Stimulated activated CD4-positive, alpha-beta T cell treated with anti-CD3 and anti-CD28 coated beads, Interleukin-12 subunit alpha, Interleukin-12 subunit beta, amount 100 ng/mL, for 4 hours (primary cell): Measurements from ENCODE around the gene MMRN1.

Experiments used
- DNase-seq: peaks from one replicate; pipeline ENCODE4 v3.0.0-alpha.2; 2020

MMRN1 gene

GRCh38 chr4:89914609-89915550, 20.2 kb downstream of the MMRN1 start:
- no peak for DNase-seq

GRCh38 chr4:89915937-89916336, 21.3 kb downstream of the MMRN1 start:
- DNase-seq, result no peak

DNA sequence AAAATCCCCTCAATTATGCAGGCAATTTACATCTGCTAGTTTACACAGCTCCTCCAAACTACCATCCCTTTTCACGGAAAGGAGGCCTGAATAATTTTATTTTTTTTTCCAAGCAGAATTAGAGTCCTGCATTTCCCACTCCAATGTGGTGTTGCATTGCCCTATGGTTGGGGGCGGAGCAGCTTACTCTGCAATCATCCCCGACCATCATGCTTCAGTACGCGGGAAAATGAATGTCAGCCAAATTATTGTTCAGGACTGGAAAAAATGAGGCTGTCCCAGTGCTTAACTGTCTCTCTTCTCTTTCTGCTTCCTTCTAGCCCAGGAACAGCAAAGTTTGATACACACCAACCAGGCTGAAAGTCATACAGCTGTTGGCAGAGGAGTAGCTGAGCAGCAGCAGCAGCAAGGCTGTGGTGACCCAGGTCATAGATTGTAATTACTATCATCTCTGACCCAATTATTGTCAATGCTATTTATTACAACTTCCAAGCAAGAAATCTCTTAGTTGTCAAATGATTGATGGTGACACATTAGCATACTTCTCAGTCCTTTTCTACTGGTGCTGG, 28.3 kb downstream of the MMRN1 start:
- no peak for DNase-seq

GRCh38 chr4:89928838-89929237, 34.2 kb downstream of the MMRN1 start:
- no peak for DNase-seq

DNA sequence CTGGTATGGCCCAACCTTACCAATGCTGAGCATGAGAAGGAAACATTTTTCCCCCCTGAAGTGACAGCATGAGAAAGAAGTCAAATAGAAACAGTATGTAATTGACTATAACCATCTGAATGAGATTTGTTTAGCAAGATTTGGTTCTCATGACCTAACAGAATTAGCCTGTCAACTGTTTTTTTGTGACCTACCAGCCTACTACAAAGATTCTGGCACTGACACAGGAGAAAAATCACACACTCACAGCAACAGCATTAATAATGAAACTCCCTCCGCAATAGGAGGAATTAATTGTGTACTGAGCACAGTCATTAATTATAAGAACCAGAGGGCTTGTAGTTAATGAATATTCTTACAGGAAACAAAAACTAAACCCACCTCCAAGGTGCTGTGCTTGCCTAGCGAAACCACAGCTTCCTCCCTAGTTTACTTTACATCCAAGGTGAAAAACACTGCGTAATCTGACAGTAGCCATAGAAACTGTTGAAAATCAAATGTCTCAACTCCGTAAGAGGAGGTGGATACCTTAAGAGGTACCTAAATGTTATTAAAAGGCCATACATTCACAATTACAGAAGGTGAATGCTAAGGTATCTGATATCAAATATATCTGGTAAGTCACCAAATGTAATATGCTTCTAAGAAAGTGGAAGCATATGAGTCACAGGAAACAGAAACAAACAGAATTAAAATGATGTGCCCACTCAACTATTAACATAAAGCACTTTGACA, 34.9 kb downstream of the MMRN1 start:
- no peak for DNase-seq

DNA sequence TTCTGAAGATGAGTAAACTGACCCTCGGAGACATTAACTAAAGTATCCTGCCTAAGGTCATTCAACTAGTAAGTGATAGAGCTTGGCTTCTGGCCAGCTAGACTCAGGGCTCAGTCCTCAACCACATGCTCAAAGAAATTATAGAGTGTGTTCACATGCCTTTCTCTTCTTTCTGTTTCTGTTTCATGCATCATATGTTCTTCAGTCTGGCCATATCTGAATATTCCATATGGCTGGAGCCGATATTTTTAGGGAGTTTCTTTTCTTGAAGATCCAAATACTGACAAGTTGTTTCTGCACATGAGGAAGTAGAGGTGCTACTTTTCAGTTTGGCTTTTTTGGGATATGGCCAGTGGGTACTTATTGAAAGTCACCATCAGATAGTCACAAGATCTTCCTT, 44.9 kb downstream of the MMRN1 start:
- no peak for DNase-seq

DNA sequence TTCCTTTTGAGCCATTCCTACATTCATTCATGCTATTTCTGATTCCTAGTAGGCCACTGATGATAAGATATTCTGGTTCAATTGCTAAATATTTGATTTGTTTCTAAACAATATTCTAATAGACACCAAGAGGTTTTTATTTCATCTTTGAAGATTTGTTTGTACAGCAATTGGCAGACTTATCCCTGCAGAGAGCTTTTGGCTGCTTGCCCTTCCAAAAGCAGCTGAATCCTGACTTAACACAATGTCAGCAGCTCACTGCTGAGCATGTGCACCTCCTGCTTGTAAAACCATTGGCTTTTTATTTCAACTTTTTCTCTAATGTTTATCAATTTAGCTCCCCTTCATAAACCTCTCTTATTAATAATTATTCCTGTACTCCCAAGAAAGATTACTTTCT, 45.3 kb downstream of the MMRN1 start:
- DNase-seq, result no peak

DNA sequence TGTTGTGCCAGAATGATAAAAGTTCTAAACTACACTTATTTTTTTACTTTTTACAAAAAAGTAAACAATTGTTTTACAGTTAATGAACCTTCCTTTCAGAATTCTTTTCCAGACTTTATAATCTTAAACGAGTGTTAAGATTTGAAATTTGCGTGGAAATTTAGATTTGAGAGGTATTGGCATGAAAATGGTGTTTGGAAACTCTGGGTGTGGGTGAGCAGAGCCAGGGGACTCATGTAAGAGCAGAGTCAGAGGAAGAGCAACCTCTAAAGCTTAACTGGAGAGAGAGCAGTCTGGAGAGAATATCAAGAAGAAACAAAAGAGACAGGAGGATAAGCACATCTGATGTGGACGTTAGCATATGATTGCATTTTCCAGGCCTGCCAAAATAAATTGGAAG, 48.2 kb downstream of the MMRN1 start:
- DNase-seq, result no peak

- no peak for DNase-seq
These were observed 55.2 kb downstream of the MMRN1 start for GRCh38 chr4:89949782-89950387.

- DNase-seq, result no peak
These were observed 57.8 kb downstream of the MMRN1 start for GRCh38 chr4:89952458-89952857.

GRCh38 chr4:89954906-89955695, 60.4 kb downstream of the MMRN1 start:
- no peak for DNase-seq

- no peak for DNase-seq
These were observed 62.6 kb downstream of the MMRN1 start for GRCh38 chr4:89957046-89957926.

DNA sequence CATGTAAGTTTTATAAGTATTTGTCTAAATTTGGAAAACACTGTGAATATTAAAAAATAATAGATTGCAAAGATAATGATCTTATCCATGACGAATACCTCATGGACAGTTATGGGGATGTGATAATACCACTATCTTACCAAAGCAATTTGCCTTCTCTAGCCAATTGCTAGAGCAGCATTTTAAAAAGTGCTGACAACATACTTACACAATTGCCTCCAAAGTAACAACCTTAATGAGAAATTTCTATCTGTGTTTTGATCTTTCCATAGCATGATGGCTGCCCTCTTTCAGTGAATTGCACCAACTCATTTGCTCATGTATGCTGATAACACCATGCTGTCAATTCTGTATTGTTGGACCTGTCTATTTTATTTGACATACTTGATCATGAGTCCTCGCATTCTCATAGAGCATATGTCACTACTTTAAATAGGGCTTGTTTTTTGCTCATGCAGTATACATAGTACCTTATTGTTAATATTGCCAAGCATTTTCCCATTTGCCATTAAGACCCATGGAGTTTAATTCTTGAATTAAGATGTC, 87.2 kb downstream of the MMRN1 start:
- DNase-seq, result no peak

GRCh38 chr4:89988268-89988667, 93.6 kb downstream of the MMRN1 start:
- DNase-seq, result no peak

- no peak for DNase-seq
These were observed 98.1 kb downstream of the MMRN1 start for GRCh38 chr4:89992744-89993143.

- DNase-seq, result no peak
These were observed 99.7 kb downstream of the MMRN1 start for GRCh38 chr4:89994176-89994873.

- no peak for DNase-seq
These were observed 100.4 kb downstream of the MMRN1 start for GRCh38 chr4:89995006-89995405.

DNA sequence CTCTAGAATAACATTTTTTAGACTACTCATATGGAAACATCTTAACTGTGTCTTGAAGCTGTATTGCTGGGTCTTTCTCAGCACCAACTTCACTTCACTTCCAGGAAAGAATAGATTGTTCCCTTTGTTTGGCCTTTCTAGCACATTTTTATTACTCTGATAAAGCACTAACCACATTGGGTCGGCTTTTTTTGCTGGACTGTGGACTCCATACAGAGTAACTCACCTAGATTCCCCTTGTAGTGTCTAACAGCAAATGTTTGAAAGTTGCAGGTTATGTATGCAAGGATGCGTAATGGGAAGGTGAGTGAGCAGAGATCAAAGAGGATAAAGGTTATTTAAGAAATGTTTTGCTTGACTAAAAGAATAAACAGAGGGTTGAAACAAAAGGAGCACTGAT, 101.2 kb downstream of the MMRN1 start:
- no peak for DNase-seq

DNA sequence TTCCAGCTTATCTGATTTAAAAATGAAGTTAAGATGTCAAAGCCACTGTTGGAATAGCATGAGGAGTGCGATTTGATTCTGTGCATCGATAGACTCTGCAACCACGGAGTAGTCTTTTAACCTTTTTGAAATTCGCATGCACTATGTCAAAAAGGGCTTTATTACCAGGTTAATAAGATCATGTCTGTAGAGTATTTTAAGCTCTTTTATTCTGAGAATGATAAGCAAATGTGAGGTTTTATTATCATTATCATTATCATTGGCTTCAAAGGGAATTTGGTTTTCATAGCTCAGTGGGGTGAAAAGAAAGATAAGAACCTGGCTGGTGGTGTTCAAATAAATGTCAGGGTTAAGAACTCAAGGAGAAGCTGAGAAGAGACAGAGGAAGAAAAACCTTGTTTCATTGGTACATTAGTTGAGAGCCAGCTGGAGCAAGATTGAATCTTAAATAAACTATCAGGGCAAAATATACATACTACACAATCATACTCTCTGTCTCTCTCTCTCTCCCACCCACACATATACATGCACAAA, 102.6 kb downstream of the MMRN1 start:
- DNase-seq, result no peak

DNA sequence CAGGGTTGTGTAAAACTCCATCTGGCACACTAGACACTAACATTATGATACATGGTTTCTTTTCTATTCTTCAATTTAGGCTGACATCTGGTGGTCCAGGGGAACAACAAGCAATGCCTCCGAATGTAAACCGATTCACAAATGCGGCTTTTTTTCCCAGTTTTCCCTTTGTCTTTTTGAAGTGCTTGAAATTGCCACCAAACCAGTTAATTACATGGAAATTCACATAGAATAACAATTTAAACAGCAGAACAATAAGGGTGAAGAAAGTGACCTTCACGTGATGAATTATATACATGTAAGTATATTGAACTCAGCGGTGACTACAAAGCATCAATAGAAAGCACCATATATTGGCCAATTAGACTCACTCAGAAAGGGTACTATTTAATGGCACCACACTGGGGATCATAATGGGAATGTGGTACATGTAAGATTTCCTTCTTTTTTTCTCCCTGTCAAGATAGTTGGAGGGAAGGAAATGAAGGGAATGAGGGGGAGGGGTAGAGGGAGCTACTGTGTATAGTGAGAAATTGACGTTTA, 103.9 kb downstream of the MMRN1 start:
- DNase-seq, result no peak
